ENCODE measurements around the gene TXNIP.

Gene TXNIP

GRCh38 chr1:146010126-146010738, 13.9 kb upstream of the TXNIP start:
- no peak for DNase-seq (ENCODE audit: low spot score)
- in situ Hi-C loops (cut with MboI; ENCODE audit: low pct_unique_long_range_greater_than_20kb, low sequenced_read_pairs, unreplicated experiment), result loop anchor here (5.0 to 25.0 kb wide), 2 partner anchors 38 to 123 kb away; partner anchors contain the start of gene ANKRD35
- no peak for TF ChIP-seq CTCF (IDR thresholded peaks at IDR 0.05; ENCODE audit: extremely low read depth, insufficient read depth, missing control alignments)

GRCh38 chr1:146007489-146008133, 11.2 kb upstream of the TXNIP start:
- in situ Hi-C loops (cut with MboI; ENCODE audit: low pct_unique_long_range_greater_than_20kb, low sequenced_read_pairs, unreplicated experiment), result loop anchor here (25.0 kb wide), 1 partner anchor 120 kb away; the partner anchor contains the start of gene ANKRD35
- TF ChIP-seq CTCF (IDR thresholded peaks at IDR 0.05; ENCODE audit: extremely low read depth, insufficient read depth, missing control alignments), result no peak
- no peak for DNase-seq (ENCODE audit: low spot score)

GRCh38 chr1:146001709-146002108, 5.3 kb upstream of the TXNIP start:
- TF ChIP-seq CTCF (IDR thresholded peaks at IDR 0.05; ENCODE audit: extremely low read depth, insufficient read depth, missing control alignments), result no peak
- no peak for DNase-seq (ENCODE audit: low spot score)
- in situ Hi-C loops (cut with MboI; ENCODE audit: low pct_unique_long_range_greater_than_20kb, low sequenced_read_pairs, unreplicated experiment), result loop anchor here (25.0 kb wide), 1 partner anchor 114 kb away; the partner anchor contains the start of gene ANKRD35

- no peak for DNase-seq (ENCODE audit: low spot score)
- in situ Hi-C loops (cut with MboI; ENCODE audit: low pct_unique_long_range_greater_than_20kb, low sequenced_read_pairs, unreplicated experiment), result loop anchor here (25.0 kb wide), 1 partner anchor 112 kb away; the partner anchor contains the start of gene ANKRD35
- no peak for TF ChIP-seq CTCF (IDR thresholded peaks at IDR 0.05; ENCODE audit: extremely low read depth, insufficient read depth, missing control alignments)
These were observed 3.1 kb upstream of the TXNIP start for GRCh38 chr1:145999321-146000024.

GRCh38 chr1:145997718-145998023, 1.3 kb upstream of the TXNIP start:
- in situ Hi-C loops (cut with MboI; ENCODE audit: low pct_unique_long_range_greater_than_20kb, low sequenced_read_pairs, unreplicated experiment), result no loop called here
- TF ChIP-seq CTCF (IDR thresholded peaks at IDR 0.05; ENCODE audit: extremely low read depth, insufficient read depth, missing control alignments), result no peak
- DNase-seq (ENCODE audit: low spot score), result no peak

- no peak for TF ChIP-seq CTCF (IDR thresholded peaks at IDR 0.05; ENCODE audit: extremely low read depth, insufficient read depth, missing control alignments)
- DNase-seq (ENCODE audit: low spot score), result peak; percentile 53
- in situ Hi-C loops (cut with MboI; ENCODE audit: low pct_unique_long_range_greater_than_20kb, low sequenced_read_pairs, unreplicated experiment), result no loop called here
These were observed 788 bp upstream of the TXNIP start for GRCh38 chr1:145997016-145997717.
